ENCODE results near the gene ESYT2. TPM values are rescaled to one million over a fixed set of nuclear protein-coding genes. Genes with fewer than 3 reads are reported as not detected.

Gene ESYT2
- total RNA-seq, 1 experiment from 2014 or later: 37.5 TPM

- intact Hi-C loops (cut with micrococcal nuclease; ENCODE audit: unreplicated experiment): no loop called here
- Histone ChIP-seq H3K27me3 (replicated peaks; ENCODE audit: insufficient read depth, low read depth, low read length, poor library complexity) (peaks cover 3% of the 10 kb centered on the region), H3K9me3 (ENCODE audit: low read depth, low read length, poor library complexity, severe bottlenecking) (no peaks in the 10 kb centered on the region), H3K36me3 (ENCODE audit: insufficient read depth, low read length, poor library complexity, severe bottlenecking) (no peaks in the 10 kb centered on the region), H3K27ac (ENCODE audit: low read depth, low read length, poor library complexity, severe bottlenecking) (no peak overlapping the region), H3K4me1 (ENCODE audit: insufficient read depth, low read length, poor library complexity, severe bottlenecking) (no peaks in the 10 kb centered on the region), H3K4me3 (ENCODE audit: low read depth, low read length, poor library complexity, severe bottlenecking) (no peak overlapping the region)
- no TSS peak for BruUV-seq (replicated peaks)
- POLR2A ChIA-PET (ENCODE audit: low non-redundant PET): no interaction called here
- TF ChIP-seq EZH2 (IDR thresholded peaks at IDR 0.05; ENCODE audit: borderline replicate concordance, low read depth, low read length, poor library complexity, severe bottlenecking) (no peak), CTCF (conservative IDR thresholded peaks at IDR 0.05; ENCODE audit: low read depth, low read length) (no peak)
- CTCF ChIA-PET: no interaction called here
- no peak for DNase-seq (ENCODE audit: low spot score)
Measured at GRCh38 chr7:158724658-158725505, 104.4 kb downstream of the ESYT2 start.

GRCh38 chr7:158723714-158724385, 105.5 kb downstream of the ESYT2 start:
- no TSS peak for BruUV-seq (replicated peaks)
- H3K4me1 ChIP-seq (ENCODE audit: insufficient read depth, low read length, poor library complexity, severe bottlenecking): no peaks in the 10 kb centered on the region
- H3K27me3 ChIP-seq (replicated peaks; ENCODE audit: insufficient read depth, low read depth, low read length, poor library complexity): peaks cover 7% of the 10 kb centered on the region
- intact Hi-C loops (cut with micrococcal nuclease; ENCODE audit: unreplicated experiment): no loop called here
- ChIA-PET CTCF (no interaction called here), POLR2A (ENCODE audit: low non-redundant PET) (no interaction called here)
- no peak overlapping the region for H3K27ac ChIP-seq (ENCODE audit: low read depth, low read length, poor library complexity, severe bottlenecking)
- no peaks in the 10 kb centered on the region for H3K36me3 ChIP-seq (ENCODE audit: insufficient read depth, low read length, poor library complexity, severe bottlenecking)
- DNase-seq (ENCODE audit: low spot score): no peak
- no peaks in the 10 kb centered on the region for H3K9me3 ChIP-seq (ENCODE audit: low read depth, low read length, poor library complexity, severe bottlenecking)
- TF ChIP-seq EZH2 (IDR thresholded peaks at IDR 0.05; ENCODE audit: borderline replicate concordance, low read depth, low read length, poor library complexity, severe bottlenecking): no peak
- no peak overlapping the region for H3K4me3 ChIP-seq (ENCODE audit: low read depth, low read length, poor library complexity, severe bottlenecking)

- TF ChIP-seq CTCF (conservative IDR thresholded peaks at IDR 0.05; ENCODE audit: low read depth, low read length) (no peak), EZH2 (IDR thresholded peaks at IDR 0.05; ENCODE audit: borderline replicate concordance, low read depth, low read length, poor library complexity, severe bottlenecking) (no peak)
- no peaks in the 10 kb centered on the region for H3K4me1 ChIP-seq (ENCODE audit: insufficient read depth, low read length, poor library complexity, severe bottlenecking)
- CTCF ChIA-PET: no interaction called here
- H3K9me3 ChIP-seq (ENCODE audit: low read depth, low read length, poor library complexity, severe bottlenecking): no peaks in the 10 kb centered on the region
- no peak overlapping the region for H3K27ac ChIP-seq (ENCODE audit: low read depth, low read length, poor library complexity, severe bottlenecking)
- BruUV-seq (replicated peaks): no TSS peak
- H3K4me3 ChIP-seq (ENCODE audit: low read depth, low read length, poor library complexity, severe bottlenecking): no peak overlapping the region
- H3K36me3 ChIP-seq (ENCODE audit: insufficient read depth, low read length, poor library complexity, severe bottlenecking): no peaks in the 10 kb centered on the region
- intact Hi-C loops (cut with micrococcal nuclease; ENCODE audit: unreplicated experiment): no loop called here
- DNase-seq (ENCODE audit: low spot score): no peak
- POLR2A ChIA-PET (ENCODE audit: low non-redundant PET): no interaction called here
- H3K27me3 ChIP-seq (replicated peaks; ENCODE audit: insufficient read depth, low read depth, low read length, poor library complexity): peaks cover 13% of the 10 kb centered on the region
Measured at GRCh38 chr7:158723266-158723665, 106.0 kb downstream of the ESYT2 start.

Measured in A673 (cell line).